ENCODE measurements around the gene WASHC2C.
A peak's percentile ranks its signal among the peaks of the same experiment; 100 is the strongest.
"Not testable (repeated sequence)": the region's sequence is repeated elsewhere in the genome, so short reads cannot be mapped to it uniquely, and the experiment has no call there.

WASHC2C gene

GRCh38 chr10:45790694-45791426 is 63.8 kb downstream of the WASHC2C start:
- not testable (repeated sequence) for H3K27ac ChIP-seq; H3K27me3 ChIP-seq; H3K4me1 ChIP-seq (ENCODE audit: control insufficient read depth in 1 of 2, insufficient read depth in 1 of 2, low read depth in 1 of 2, low read length in 1 of 2); H3K4me3 ChIP-seq (ENCODE audit: low read depth in 1 of 2, low read length in 1 of 2); H3K9me3 ChIP-seq
- H3K36me3 ChIP-seq, result peaks cover 70% of the 10 kb centered on the region

- not testable (repeated sequence) for H3K9me3 ChIP-seq; H3K27me3 ChIP-seq; H3K4me1 ChIP-seq (ENCODE audit: control insufficient read depth in 1 of 2, insufficient read depth in 1 of 2, low read depth in 1 of 2, low read length in 1 of 2); H3K4me3 ChIP-seq (ENCODE audit: low read depth in 1 of 2, low read length in 1 of 2); H3K27ac ChIP-seq
- H3K36me3 ChIP-seq, result peaks cover 37% of the 10 kb centered on the region
Observed at GRCh38 chr10:45794761-45795160, 67.7 kb downstream of the WASHC2C start.

- H3K9me3 ChIP-seq; H3K4me3 ChIP-seq (ENCODE audit: low read depth in 1 of 2, low read length in 1 of 2); H3K27me3 ChIP-seq; H3K36me3 ChIP-seq: not testable (repeated sequence)
- H3K27ac ChIP-seq, result peak overlapping the region; percentile 21
- peaks cover 14 to 16% of the 10 kb centered on the region in 2 experiments for H3K4me1 ChIP-seq (ENCODE audit: control insufficient read depth in 1 of 2, insufficient read depth in 1 of 2, low read depth in 1 of 2, low read length in 1 of 2)
Observed at GRCh38 chr10:45803060-45804010, 76.3 kb downstream of the WASHC2C start.

GRCh38 chr10:45804996-45805395 is 77.9 kb downstream of the WASHC2C start:
- not testable (repeated sequence) for H3K36me3 ChIP-seq; H3K27ac ChIP-seq; H3K9me3 ChIP-seq; H3K27me3 ChIP-seq; H3K4me3 ChIP-seq (ENCODE audit: low read depth in 1 of 2, low read length in 1 of 2)
- peaks cover 14 to 16% of the 10 kb centered on the region in 2 experiments for H3K4me1 ChIP-seq (ENCODE audit: control insufficient read depth in 1 of 2, insufficient read depth in 1 of 2, low read depth in 1 of 2, low read length in 1 of 2)

DNA sequence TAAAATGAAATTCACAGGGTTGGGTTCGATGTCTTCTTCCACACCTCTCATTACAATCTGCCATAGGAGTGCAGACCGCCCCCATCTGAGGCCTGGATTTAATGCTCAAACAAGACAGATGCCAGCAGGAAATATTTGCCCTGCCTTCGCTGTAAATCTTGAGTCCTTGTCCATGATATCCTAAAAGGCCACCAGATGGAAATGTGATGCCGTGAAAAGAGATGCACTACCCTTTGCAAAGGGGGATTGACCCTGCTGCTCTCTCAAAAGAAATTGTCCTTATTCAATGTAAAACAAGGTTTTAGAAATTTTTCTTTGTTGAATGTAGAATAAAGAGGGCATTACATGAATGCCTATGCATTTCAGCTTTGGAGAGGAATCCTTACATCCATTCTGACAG is 82.8 kb downstream of the WASHC2C start:
- H3K27ac ChIP-seq, result no peak overlapping the region
- no peaks in the 10 kb centered on the region for H3K27me3 ChIP-seq
- no peaks in the 10 kb centered on the region for H3K9me3 ChIP-seq
- no peaks in the 10 kb centered on the region for H3K36me3 ChIP-seq
- TF ChIP-seq, protein P1, sequence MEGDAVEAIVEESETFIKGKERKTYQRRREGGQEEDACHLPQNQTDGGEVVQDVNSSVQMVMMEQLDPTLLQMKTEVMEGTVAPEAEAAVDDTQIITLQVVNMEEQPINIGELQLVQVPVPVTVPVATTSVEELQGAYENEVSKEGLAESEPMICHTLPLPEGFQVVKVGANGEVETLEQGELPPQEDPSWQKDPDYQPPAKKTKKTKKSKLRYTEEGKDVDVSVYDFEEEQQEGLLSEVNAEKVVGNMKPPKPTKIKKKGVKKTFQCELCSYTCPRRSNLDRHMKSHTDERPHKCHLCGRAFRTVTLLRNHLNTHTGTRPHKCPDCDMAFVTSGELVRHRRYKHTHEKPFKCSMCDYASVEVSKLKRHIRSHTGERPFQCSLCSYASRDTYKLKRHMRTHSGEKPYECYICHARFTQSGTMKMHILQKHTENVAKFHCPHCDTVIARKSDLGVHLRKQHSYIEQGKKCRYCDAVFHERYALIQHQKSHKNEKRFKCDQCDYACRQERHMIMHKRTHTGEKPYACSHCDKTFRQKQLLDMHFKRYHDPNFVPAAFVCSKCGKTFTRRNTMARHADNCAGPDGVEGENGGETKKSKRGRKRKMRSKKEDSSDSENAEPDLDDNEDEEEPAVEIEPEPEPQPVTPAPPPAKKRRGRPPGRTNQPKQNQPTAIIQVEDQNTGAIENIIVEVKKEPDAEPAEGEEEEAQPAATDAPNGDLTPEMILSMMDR (IDR thresholded peaks at IDR 0.05), result no peak
- H3K4me1 ChIP-seq (ENCODE audit: control insufficient read depth in 1 of 2, insufficient read depth in 1 of 2, low read depth in 1 of 2, low read length in 1 of 2), result peaks cover 15 to 21% of the 10 kb centered on the region in 2 experiments
- no peak overlapping the region for H3K4me3 ChIP-seq (ENCODE audit: low read depth in 1 of 2, low read length in 1 of 2)

GRCh38 chr10:45811075-45811474 is 84.0 kb downstream of the WASHC2C start:
- TF ChIP-seq, protein P1 (IDR thresholded peaks at IDR 0.05), result no peak
- Histone ChIP-seq H3K27ac (peak overlapping the region; percentile 77), H3K9me3 (no peaks in the 10 kb centered on the region), H3K4me3 (ENCODE audit: low read depth in 1 of 2, low read length in 1 of 2) (peak overlapping the region; percentile 2 to 44), H3K4me1 (ENCODE audit: control insufficient read depth in 1 of 2, insufficient read depth in 1 of 2, low read depth in 1 of 2, low read length in 1 of 2) (peaks cover 15 to 21% of the 10 kb centered on the region in 2 experiments), H3K36me3 (no peaks in the 10 kb centered on the region), H3K27me3 (no peaks in the 10 kb centered on the region)

GRCh38 chr10:45812959-45813358 is 85.9 kb downstream of the WASHC2C start:
- H3K9me3 ChIP-seq; H3K36me3 ChIP-seq; H3K27ac ChIP-seq; H3K27me3 ChIP-seq; H3K4me3 ChIP-seq (ENCODE audit: low read depth in 1 of 2, low read length in 1 of 2): not testable (repeated sequence)
- H3K4me1 ChIP-seq (ENCODE audit: control insufficient read depth in 1 of 2, insufficient read depth in 1 of 2, low read depth in 1 of 2, low read length in 1 of 2), result peaks cover 15 to 21% of the 10 kb centered on the region in 2 experiments

DNA sequence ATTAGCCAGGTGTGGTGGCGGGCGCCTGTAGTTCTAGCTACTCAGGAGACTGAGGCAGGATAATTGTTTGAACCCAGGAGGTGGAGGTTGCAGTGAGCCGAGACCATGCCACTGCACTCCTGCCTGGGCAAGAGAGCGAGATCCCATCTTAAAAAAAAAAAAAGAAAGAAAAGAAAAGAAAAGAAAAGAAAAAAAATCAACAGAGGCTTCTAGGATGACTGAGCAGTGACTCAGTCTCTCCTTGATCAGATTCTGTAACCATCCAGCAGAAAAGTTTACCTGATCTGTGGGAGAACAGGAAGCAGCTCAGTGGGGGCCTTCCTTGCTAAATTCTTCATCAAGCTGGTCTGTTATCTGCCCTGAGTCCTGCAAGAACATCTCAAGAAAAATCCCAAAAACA is 87.1 kb downstream of the WASHC2C start:
- H3K27me3 ChIP-seq; H3K9me3 ChIP-seq; H3K4me3 ChIP-seq (ENCODE audit: low read depth in 1 of 2, low read length in 1 of 2); H3K27ac ChIP-seq; H3K36me3 ChIP-seq: not testable (repeated sequence)
- peaks cover 15 to 22% of the 10 kb centered on the region in 2 experiments for H3K4me1 ChIP-seq (ENCODE audit: control insufficient read depth in 1 of 2, insufficient read depth in 1 of 2, low read depth in 1 of 2, low read length in 1 of 2)
